ENCODE data around the gene ANXA11.

GRCh38 chr10:80144067-80144695 is 61.2 kb downstream of the ANXA11 start:
- no peak for TF ChIP-seq EZH2 (IDR thresholded peaks at IDR 0.05)
- no peak for TF ChIP-seq POLR2AphosphoS5 (IDR thresholded peaks at IDR 0.05; ENCODE audit: borderline replicate concordance, low read depth, low read length)
- no peak for TF ChIP-seq FOXP2 (optimal IDR thresholded peaks at IDR 0.05; ENCODE audit: control extremely low read depth, extremely low read length, insufficient read depth)

Data from SK-N-MC (cell line).